GM12878 (cell line): ENCODE measurements around the gene PPFIA4. TPM values are rescaled to one million over a fixed set of nuclear protein-coding genes. Genes with fewer than 3 reads are reported as not detected.

Experiments used
- ATAC-seq: fragments of 200-7000 bp; cut with Tn5 transposase; 3 replicates; pipeline ENCODE4 v1.9.1; 2020; ENCODE audit warnings: mild to moderate bottlenecking, moderate library complexity
- BruUV-seq: library from RNA; stranded (reverse); fragments of 400-500 nt; replicated peaks from 2 replicates; lab custom pipeline; 2021; lab: Mats Ljungman, UMichigan
- CTCF ChIA-PET: fragments of 300-600 bp; sonication (Branson Sonifier 250); formaldehyde crosslinking; extraction: SDS; loops from one replicate; lab custom pipeline; 2021; ENCODE audit warnings: inconsistent platforms; lab: Yijun Ruan, JAX
- POLR2A ChIA-PET: fragments of 350-600 bp; formaldehyde crosslinking; extraction: SDS; loops from one replicate; lab custom pipeline; 2021; ENCODE audit warnings: inconsistent platforms; lab: Charles Lee
- RAD21 ChIA-PET: fragments of 300-600 bp; sonication (Branson Sonifier 250); formaldehyde crosslinking; loops from one replicate; lab custom pipeline; 2023; ENCODE audit warnings: antibody characterized with exemption; ENCODE audit not compliant: unreplicated experiment; lab: Charles Lee
- SMC1A ChIA-PET: fragments of 300-600 bp; sonication (Branson Sonifier 250); formaldehyde crosslinking; loops from one replicate; lab custom pipeline; 2023; ENCODE audit not compliant: unreplicated experiment, uncharacterized antibody; lab: Charles Lee
- DNase-seq: peaks from one replicate; pipeline ENCODE4 v3.0.0-alpha.2; 2011; ENCODE audit warnings: low read depth, low spot score
- FAIRE-seq: peaks from 3 replicates; lab custom pipeline; 2011; peaks lifted over from hg19 to GRCh38; lab: Jason Lieb, UNC
- H2AFZ ChIP-seq: 2 replicates; pipeline ENCODE4 v1.6.0; 2011; ENCODE audit warnings: low read depth, low read length, control low read depth; ENCODE audit not compliant: control insufficient read depth
- H3K27ac ChIP-seq: 2 replicates; pipeline ENCODE4 v1.5.1; 2011; ENCODE audit warnings: control low read depth; ENCODE audit not compliant: control insufficient read depth, insufficient read depth
- H3K27me3 ChIP-seq, 2 experiments: replicated peaks in 1 of 2; 2 replicates each; pipeline versions ENCODE4 v1.6.0 to v1.6.1; 2011; ENCODE audit warnings: low read length in 1 of 2; ENCODE audit not compliant: control insufficient read depth in 2 of 2, insufficient read depth in 2 of 2
- H3K36me3 ChIP-seq, 2 experiments: 2 replicates each; pipeline ENCODE4 v1.5.1; 2011; ENCODE audit warnings: low read length in 1 of 2; ENCODE audit not compliant: control insufficient read depth in 2 of 2, insufficient read depth in 2 of 2
- H3K4me1 ChIP-seq: 2 replicates; pipeline ENCODE4 v1.6.1; 2011; ENCODE audit warnings: mild to moderate bottlenecking, low read length, moderate library complexity, mixed read lengths; ENCODE audit not compliant: control insufficient read depth, insufficient read depth
- H3K4me2 ChIP-seq: 2 replicates; pipeline ENCODE4 v1.6.0; 2011; ENCODE audit warnings: control low read depth; ENCODE audit not compliant: control insufficient read depth, insufficient read depth
- H3K4me3 ChIP-seq: fragments of 200-600 bp; sonication (generic); 2 replicates; pipeline ENCODE4 v1.5.1; 2016
- H3K79me2 ChIP-seq: 2 replicates; pipeline ENCODE4 v1.6.0; 2011; ENCODE audit warnings: low read length; ENCODE audit not compliant: control insufficient read depth, insufficient read depth
- H3K9ac ChIP-seq: 2 replicates; pipeline ENCODE4 v1.8.0; 2011; ENCODE audit warnings: low read length, control low read depth, mixed read lengths; ENCODE audit not compliant: control insufficient read depth, insufficient read depth
- H3K9me3 ChIP-seq: replicated peaks from 3 replicates; pipeline ENCODE4 v1.5.1; 2011; ENCODE audit warnings: mild to moderate bottlenecking, low read length; ENCODE audit not compliant: control insufficient read depth, insufficient read depth
- H4K20me1 ChIP-seq: 2 replicates; pipeline ENCODE4 v1.6.0; 2011; ENCODE audit not compliant: control insufficient read depth, insufficient read depth
- BHLHE40 ChIP-seq, 2 experiments: fragments of 450-650 bp in 1 of 2; IDR thresholded peaks; 2 replicates each; pipeline ENCODE4 v1.6.1; 2011 to 2017; ENCODE audit warnings: low read depth in 2 of 2, borderline replicate concordance in 1 of 2, improper control_type of control experiment in 1 of 2, low read length in 1 of 2, mild to moderate bottlenecking in 1 of 2
- JUND ChIP-seq: IDR thresholded peaks from 2 replicates; pipeline ENCODE4 v1.6.1; 2012; ENCODE audit warnings: low read depth, mild to moderate bottlenecking, low read length, improper control_type of control experiment, moderate library complexity
- NKRF ChIP-seq: fragments of 450-650 bp; conservative IDR thresholded peaks from 2 replicates; pipeline ENCODE4 v1.6.1; 2017; ENCODE audit warnings: mild to moderate bottlenecking, moderate library complexity
- RB1 ChIP-seq: fragments of 450-650 bp; formaldehyde crosslinking; IDR thresholded peaks from 2 replicates; pipeline ENCODE4 v1.6.1; 2017; ENCODE audit warnings: mild to moderate bottlenecking, borderline replicate concordance
- SMAD5 ChIP-seq: IDR thresholded peaks from 2 replicates; pipeline ENCODE4 v1.6.1; 2016; ENCODE audit warnings: antibody characterized with exemption, low read depth
- ZBTB11 ChIP-seq: fragments of 450-650 bp; formaldehyde crosslinking; IDR thresholded peaks from 2 replicates; pipeline ENCODE4 v1.5.0; 2022; ENCODE audit warnings: mild to moderate bottlenecking, missing genetic modification characterization
- whole genome bisulfite sequencing: methylation state at CpG from one replicate; pipeline ENCODE4 v1.1.6; 2016; ENCODE audit warnings: low lambda C conversion rate; ENCODE audit not compliant: insufficient replicate concordance, insufficient coverage; ENCODE audit errors: missing lambda C conversion rate; 5-methylcytosine and 5-hydroxymethylcytosine counted together
- in situ Hi-C: fragments of 300-500 bp; cut with MboI; formaldehyde crosslinking; loops from 9 replicates; pipeline ENCODE4 v1.14.3; 2018; ENCODE audit warnings: mixed read lengths
- intact Hi-C: fragments of 100-400 bp; cut with micrococcal nuclease; formaldehyde crosslinking; loops from one replicate; pipeline ENCODE4 v1.14.2; 2022; ENCODE audit not compliant: unreplicated experiment
- polyA plus RNA-seq, 11 experiments: library from polyadenylated mRNA; depleted of rRNA in 4 of 11; unstranded in 6 of 11; stranded (reverse) in 5 of 11; fragments of >200 nt; fragmentation: Nextera tagmentation in 4 of 11; fragmentation: Illumina TruSeq in 1 of 11; extraction: Ambion mirVana in 4 of 11; extraction: Trizol in 1 of 11; gene quantifications; 1 replicate in 1 of 11; 2 replicates in 10 of 11; pipeline versions ENCODE4 v1.2.1 to v1.2.3, GENCODE V29; 2011 to 2016; ENCODE audit warnings: inconsistent platforms in 2 of 11, missing spikeins in 2 of 11, low read depth in 1 of 11
- total RNA-seq, 4 experiments: library from RNA; depleted of rRNA in 3 of 4; stranded (reverse); fragments of >200 nt in 3 of 4; fragmentation: Illumina TruSeq in 1 of 4; extraction: Trizol in 1 of 4; gene quantifications; 2 replicates each; pipeline versions ENCODE4 v1.2.1 to v1.2.3, GENCODE V29; 2013 to 2021

The PPFIA4 gene
- total and polyA plus RNA-seq, 10 of the 15 experiments (the other 5 are each of a cell fraction or from before 2014, with no cell fraction given), result 0.02 to 19.7 (median 0.34) TPM; not detected in 1

- RAD21 ChIA-PET, result interaction anchor here (3.4 to 3.7 kb wide), 2 partner anchors 178 to 231 kb away, joined by 20 to 46 read pairs; no protein-coding TSS in a partner anchor
- 37% methylated on average over 10 of the region's 10 CpGs for WGBS
These were observed 11.4 kb downstream of the PPFIA4 start for GRCh38 chr1:203037509-203038190.

More at GRCh38 chr1:203037509-203038190, 11.4 kb downstream of the PPFIA4 start:
- H3K27ac ChIP-seq, result no peak overlapping the region
- H3K4me3 ChIP-seq, result no peak overlapping the region
- POLR2A ChIA-PET, result no interaction called here
- CTCF ChIA-PET, result interaction anchor here (0.6 to 9.7 kb wide), 5 partner anchors 10 to 232 kb away, joined by 4 to 127 read pairs (median 66); no protein-coding TSS in a partner anchor
- H3K27me3 ChIP-seq, result no peaks in the 10 kb centered on the region
- no peaks in the 10 kb centered on the region for H3K9me3 ChIP-seq
- FAIRE-seq, result no peak
- SMC1A ChIA-PET, result interaction anchor here (3.5 kb wide), 1 partner anchor 135 kb away, joined by 24 read pairs; no protein-coding TSS in a partner anchor
- no peak for DNase-seq
- H3K79me2 ChIP-seq, result no peaks in the 10 kb centered on the region
- H4K20me1 ChIP-seq, result peaks cover 6% of the 10 kb centered on the region
- H2AFZ ChIP-seq, result no peak overlapping the region
- BruUV-seq, result no TSS peak
- intact Hi-C loops (loop anchor here (2.0 to 10.0 kb wide), 2 partner anchors 231 to 297 kb away; no protein-coding TSS in a partner anchor), in situ Hi-C loops (loop anchor here (5.0 kb wide), 1 partner anchor 180 kb away; no protein-coding TSS in a partner anchor)
- no peaks in the 10 kb centered on the region; a peak in 1 of 4 replicates for H3K36me3 ChIP-seq
- no peak overlapping the region for H3K4me2 ChIP-seq
- TF ChIP-seq NKRF (no peak), BHLHE40 (IDR thresholded peaks at IDR 0.05; ENCODE audit: borderline replicate concordance in 1 of 2, low read depth in 2 of 2, low read length in 1 of 2) (no peak), RB1 (no peak), SMAD5 (no peak), JUND (no peak), ZBTB11 (CRISPR knock-in tag) (no peak)
- H3K9ac ChIP-seq, result no peak overlapping the region
- H3K4me1 ChIP-seq, result peaks cover 11% of the 10 kb centered on the region
- ATAC-seq, result no peak; the same call in 2 of the 3 replicates
